ENCODE results near the gene MYBL2. TPM values are rescaled to one million over a fixed set of nuclear protein-coding genes. Genes with fewer than 3 reads are reported as not detected.

Gene MYBL2
- total and polyA plus RNA-seq, 4 donors, result 1.6 to 30.9 (median 1.9) TPM; not detected in 1

- DNase-seq (ENCODE audit: low spot score), result no peak
- 5% methylated on average over 2 of the region's 2 CpGs for WGBS
- Histone ChIP-seq H3K4me3 (ENCODE audit: low read depth in 1 of 3, low read length in 3 of 3) (no peak overlapping the region), H3K4me1 (ENCODE audit: control insufficient read depth in 4 of 4, insufficient read depth in 4 of 4, low read length in 3 of 4) (peaks cover 2 to 8% (median 6%) of the 10 kb centered on the region in 4 donors), H3K27ac (ENCODE audit: low read depth in 1 of 2, low read length in 2 of 2) (no peak overlapping the region), H3K9me3 (ENCODE audit: control insufficient read depth in 4 of 4, low read length in 3 of 4) (no peaks in the 10 kb centered on the region), H3K36me3 (ENCODE audit: control insufficient read depth in 4 of 4, insufficient read depth in 3 of 4, low read depth in 1 of 4, low read length in 3 of 4) (no peaks in the 10 kb centered on the region), H3K9ac (ENCODE audit: low read depth in 1 of 2, low read length in 2 of 2) (no peak overlapping the region), H3K27me3 (ENCODE audit: control insufficient read depth in 4 of 4, insufficient read depth in 4 of 4, low read length in 3 of 4) (no peaks in the 10 kb centered on the region)
- TF ChIP-seq RXRA (IDR thresholded peaks at IDR 0.05) (no peak), SP1 (IDR thresholded peaks at IDR 0.05) (no peak), FOXA2 (IDR thresholded peaks at IDR 0.05) (no peak), GABPA (IDR thresholded peaks at IDR 0.05 in 1 of 2, conservative IDR thresholded peaks at IDR 0.05 in 1 of 2) (no peak), YY1 (IDR thresholded peaks at IDR 0.05) (no peak), ZBTB33 (IDR thresholded peaks at IDR 0.05) (no peak), JUND (IDR thresholded peaks at IDR 0.05) (no peak), MAX (IDR thresholded peaks at IDR 0.05) (no peak), TAF1 (conservative IDR thresholded peaks at IDR 0.05) (no peak), HNF4G (IDR thresholded peaks at IDR 0.05) (no peak), ATF3 (IDR thresholded peaks at IDR 0.05) (no peak), REST (IDR thresholded peaks at IDR 0.05) (no peak), CTCF (IDR thresholded peaks at IDR 0.05; ENCODE audit: low read depth, low read length, missing input control) (no peak), HNF4A (conservative IDR thresholded peaks at IDR 0.05) (no peak), FOXA1 (IDR thresholded peaks at IDR 0.05) (no peak), RAD21 (IDR thresholded peaks at IDR 0.05) (no peak), EGR1 (IDR thresholded peaks at IDR 0.05; ENCODE audit: low read depth in 2 of 2) (no peak), NR2F2 (IDR thresholded peaks at IDR 0.05) (no peak)
These were observed 54.1 kb downstream of the MYBL2 start for GRCh38 chr20:43721097-43721428.
